Posterior cingulate gyrus (tissue), 11 donors: Measurements from ENCODE around the gene ARMC7.

Source experiments
- DNase-seq, 10 donors: peaks; one replicate each; pipeline versions ENCODE4 v3.0.0 to v3.0.0-alpha.2; 2020 to 2021; ENCODE audit warnings: mixed read lengths in 3 of 10
- intact Hi-C: fragments of 100-400 bp; cut with DNase I; formaldehyde crosslinking; loops from one replicate; pipeline ENCODE4 v1.15.1; 2023

The ARMC7 gene

DNA sequence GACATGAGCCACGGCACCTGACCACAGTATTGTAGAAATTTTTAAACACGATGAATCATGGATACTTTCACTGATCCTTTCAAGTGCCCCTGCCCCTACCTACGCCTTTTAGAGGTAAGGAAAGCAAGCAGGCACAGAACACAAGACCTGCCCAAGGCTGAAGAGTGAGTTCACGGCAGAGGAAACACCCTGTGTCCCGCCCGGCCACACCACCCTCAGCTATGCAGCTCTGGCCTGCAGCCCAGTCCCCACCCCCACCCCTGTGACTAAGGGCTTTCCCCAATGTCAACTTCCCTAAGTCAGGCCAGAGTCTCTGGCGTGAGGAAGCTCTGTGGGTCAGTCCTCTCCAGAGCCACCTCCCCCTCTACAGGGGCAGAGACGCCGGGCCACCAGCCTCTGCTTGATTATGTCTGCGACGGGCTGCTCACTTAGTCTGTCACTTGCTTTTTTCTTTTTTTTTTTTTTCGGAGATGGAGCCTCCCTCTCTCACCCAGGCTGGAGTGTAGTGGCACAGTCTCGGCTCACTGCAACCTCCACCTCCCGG lies 13.6 kb upstream of the ARMC7 start:
- intact Hi-C loops, result no loop called here
- peak in 1 of 10 donors; percentile 64 for DNase-seq

DNA sequence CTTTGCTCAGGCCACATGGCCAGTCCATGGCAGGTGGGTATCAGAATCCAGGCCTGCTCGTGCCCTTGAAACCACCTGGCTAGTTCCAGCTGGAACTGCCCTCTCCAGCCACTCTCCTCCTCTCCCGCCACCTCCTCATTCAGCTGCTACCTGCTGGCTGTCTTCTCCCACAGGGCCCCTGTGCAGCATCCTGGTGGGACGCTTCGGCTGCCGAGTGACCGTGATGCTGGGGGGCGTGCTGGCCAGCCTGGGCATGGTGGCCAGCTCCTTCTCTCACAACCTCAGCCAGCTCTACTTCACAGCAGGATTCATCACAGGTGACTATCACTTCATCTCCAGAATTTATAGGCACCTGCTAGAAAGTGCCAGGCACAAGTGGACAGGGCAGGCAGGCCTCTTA lies 11.9 kb upstream of the ARMC7 start:
- intact Hi-C loops, result no loop called here

DNA sequence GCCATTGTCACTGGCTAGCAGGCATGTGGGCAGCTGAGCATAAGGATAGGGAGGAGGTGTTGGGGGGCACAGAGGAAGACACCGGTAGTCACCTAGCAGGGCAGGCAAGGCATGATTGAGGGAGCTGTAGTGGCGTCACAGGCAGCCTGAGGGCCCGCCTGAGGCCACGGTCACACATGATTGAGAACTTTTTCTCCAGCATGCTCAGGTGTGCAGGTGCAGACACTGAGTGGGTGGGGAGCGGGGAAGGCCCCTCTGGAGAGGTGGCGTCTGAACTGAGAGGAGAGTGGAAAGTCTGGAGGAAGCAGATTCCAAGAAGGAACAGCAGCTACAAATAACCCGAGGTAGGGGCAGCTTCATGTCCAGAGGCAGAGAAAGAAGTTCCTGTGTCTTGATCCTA lies 10.9 kb upstream of the ARMC7 start:
- DNase-seq, result peak in 1 of 10 donors; percentile 31
- intact Hi-C loops, result no loop called here

More for the DNA sequence above, 11.9 kb upstream of the ARMC7 start:
- DNase-seq, result peak in 1 of 10 donors; percentile 62

DNA sequence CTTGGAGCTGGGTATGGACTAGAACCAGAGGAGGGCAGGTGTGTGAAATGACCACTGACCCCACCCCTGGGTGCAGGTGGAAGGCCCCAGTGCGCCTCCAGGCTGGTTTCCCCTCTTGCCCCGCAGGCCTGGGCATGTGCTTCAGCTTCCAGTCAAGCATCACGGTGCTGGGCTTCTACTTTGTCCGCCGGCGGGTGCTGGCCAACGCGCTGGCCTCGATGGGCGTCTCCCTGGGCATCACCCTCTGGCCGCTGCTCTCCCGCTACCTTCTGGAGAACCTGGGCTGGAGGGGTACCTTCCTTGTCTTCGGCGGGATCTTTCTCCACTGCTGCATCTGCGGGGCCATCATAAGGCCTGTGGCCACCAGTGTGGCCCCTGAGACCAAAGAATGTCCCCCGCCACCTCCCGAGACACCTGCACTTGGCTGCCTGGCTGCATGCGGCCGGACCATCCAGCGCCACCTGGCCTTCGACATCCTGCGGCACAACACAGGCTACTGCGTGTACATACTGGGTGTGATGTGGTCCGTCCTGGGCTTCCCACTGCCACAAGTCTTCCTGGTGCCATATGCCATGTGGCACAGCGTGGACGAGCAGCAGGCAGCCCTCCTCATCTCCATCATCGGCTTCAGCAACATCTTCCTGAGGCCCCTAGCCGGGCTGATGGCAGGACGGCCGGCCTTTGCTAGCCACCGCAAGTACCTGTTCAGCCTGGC lies 9.7 kb upstream of the ARMC7 start:
- intact Hi-C loops, result no loop called here
- peak in 1 of 10 donors; percentile 58 for DNase-seq

DNA sequence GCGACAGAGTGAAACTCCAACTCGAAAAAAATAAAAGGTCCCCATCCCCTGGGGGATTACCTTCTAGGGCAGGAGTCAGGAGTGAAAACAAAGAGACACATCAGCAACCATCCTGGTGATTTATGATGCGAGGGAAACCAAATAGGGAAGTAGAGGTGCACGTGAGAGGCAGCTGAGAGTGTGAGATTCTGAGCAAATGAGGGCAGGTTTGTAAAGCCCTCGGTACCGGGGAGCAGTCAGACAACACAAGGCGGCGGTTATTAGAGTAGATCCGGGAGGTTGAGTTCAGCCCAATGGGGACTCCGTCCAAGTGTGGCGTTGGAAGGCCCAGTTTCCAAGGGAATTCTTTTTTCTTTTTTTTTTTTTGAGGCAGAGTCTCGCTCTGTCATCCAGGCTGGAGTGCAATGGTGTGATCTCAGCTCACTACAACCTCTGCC lies 7.4 kb upstream of the ARMC7 start:
- peak in 1 of 10 donors; percentile 51 for DNase-seq
- intact Hi-C loops, result no loop called here

DNA sequence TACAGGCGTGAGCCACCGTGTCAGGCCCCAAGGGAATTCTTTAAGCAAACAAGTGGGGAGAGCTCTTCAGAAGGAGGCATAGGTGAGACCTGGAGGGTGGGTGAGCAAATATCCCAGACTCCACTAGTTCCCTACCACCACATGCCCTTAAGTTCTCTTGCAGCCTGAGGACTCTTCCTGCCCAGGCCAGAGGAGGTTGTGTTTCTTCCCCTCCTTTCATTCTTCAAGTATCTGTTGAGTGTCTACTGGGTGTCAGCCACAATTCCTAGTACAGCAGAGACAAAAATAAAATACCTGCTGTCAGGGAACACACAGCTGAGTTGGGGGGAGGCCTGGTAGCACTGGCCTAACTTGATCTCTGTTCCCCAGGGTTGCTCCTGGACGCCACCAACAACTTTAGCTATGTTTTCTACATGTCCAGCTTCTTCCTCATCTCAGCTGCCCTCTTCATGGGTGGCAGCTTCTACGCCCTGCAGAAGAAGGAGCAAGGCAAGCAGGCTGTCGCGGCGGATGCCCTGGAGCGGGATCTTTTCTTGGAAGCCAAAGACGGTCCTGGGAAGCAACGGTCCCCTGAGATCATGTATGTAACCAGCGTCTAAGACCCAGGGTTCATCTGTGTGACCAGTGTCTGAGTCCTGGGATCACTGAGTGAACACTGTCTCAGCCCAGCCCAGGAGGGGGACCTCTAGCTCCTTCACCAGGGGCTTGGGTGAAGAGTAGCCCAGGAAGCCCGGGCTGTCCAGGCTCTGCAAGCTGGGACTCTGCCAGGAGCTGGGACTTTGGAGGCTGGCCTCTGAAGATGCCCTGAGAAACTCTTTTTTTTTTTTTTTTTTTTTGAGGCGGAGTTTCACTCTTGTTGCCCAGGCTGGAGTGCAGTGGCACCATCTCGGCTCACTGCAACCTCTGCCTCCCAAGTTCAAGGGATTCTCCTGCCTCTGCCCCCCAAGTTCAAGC lies 5.9 kb upstream of the ARMC7 start:
- intact Hi-C loops, result no loop called here
- DNase-seq, result peak in 1 of 10 donors; percentile 66

DNA sequence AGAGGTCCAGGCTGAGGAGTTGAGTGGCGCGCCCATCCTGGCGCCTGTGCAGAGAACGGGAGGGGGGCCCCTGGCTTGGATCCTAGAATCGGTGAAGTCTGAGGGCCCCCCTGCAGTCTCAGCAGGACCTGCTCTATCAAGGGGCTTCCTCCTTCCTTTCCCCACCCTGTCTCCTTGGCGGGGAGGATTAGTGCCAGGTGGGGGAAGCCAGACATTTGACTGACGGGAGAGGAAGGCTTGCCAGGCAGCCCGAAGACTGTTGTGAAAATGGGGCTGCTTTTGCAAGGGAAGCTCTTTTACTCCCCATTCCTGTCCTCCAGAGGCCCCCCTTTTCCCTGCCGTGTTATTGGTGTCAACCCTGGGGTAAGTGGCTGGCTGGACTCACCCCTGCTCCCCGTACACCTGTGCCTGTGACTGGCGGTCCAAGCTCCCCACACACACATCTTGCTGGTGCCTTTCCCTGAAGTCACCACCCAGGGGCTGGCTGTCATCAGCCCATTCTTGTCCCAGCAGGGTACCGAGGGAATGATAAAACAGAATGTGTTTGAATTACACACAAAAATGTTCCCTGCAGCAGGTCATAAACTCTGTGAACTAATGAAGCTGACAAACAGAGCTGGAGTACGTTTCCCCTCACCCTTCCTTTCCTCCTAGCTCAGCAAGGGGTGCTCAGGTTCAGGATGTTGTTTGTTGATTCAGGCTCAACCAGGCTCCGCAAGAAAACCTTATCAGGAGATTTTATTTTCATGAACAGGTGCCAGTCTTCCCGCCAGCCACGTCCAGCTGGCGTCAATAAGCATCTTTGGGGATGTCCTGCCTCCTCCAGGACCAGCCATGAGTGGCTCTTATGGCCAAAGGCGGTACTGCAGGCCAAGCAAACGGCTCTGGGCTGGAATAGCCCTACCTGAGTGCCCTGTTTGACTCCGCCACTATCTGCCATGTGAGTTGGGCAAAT lies 4.4 kb upstream of the ARMC7 start:
- DNase-seq, result peak in 3 of 10 donors; percentile 33 to 83 (median 36)
- intact Hi-C loops, result loop anchor here (5.0 kb wide), 1 partner anchor 43 kb away; no protein-coding TSS in a partner anchor

DNA sequence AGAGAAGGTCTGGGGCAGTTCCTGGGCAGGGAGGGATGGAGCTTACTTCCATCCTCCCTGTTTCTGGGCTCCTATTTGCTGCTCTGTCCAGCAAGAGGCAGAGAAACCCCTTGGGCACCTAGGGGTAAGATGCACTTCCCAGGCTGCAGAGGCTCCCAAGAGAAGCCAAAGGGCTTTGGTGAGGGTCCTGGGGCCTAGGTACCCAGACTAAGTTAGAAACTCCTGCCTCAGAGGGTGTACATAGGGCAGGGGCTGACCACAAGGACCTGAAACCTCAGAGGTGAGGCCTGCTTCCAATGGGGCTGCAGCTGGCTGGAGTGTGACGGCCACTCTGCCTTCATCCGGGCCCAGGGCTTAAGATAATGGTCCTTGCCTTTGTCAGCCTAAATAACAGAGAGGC lies 1.6 kb upstream of the ARMC7 start:
- intact Hi-C loops, result loop anchor here (5.0 kb wide), 1 partner anchor 46 kb away; no protein-coding TSS in a partner anchor
- no peak for DNase-seq

DNA sequence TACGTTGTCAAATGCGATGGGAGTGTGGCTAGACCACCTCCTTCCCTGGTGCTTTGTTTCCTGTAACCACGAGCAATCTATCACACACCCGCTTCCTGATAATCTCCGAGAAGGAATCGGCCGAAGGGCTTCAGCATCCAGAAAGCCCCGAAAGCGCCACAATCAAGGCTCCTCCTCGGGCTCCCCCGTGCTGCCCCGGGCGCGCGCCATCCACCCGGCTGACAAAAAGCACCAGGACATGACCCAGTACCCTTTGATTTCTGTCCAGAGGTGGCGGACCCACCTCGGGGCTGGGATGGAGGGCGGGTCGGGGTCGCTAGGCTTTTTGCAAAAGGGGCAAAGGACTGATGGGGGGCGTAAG lies 743 bp upstream of the ARMC7 start:
- intact Hi-C loops, result loop anchor here (5.0 kb wide), 1 partner anchor 47 kb away; no protein-coding TSS in a partner anchor
- no peak for DNase-seq

DNA sequence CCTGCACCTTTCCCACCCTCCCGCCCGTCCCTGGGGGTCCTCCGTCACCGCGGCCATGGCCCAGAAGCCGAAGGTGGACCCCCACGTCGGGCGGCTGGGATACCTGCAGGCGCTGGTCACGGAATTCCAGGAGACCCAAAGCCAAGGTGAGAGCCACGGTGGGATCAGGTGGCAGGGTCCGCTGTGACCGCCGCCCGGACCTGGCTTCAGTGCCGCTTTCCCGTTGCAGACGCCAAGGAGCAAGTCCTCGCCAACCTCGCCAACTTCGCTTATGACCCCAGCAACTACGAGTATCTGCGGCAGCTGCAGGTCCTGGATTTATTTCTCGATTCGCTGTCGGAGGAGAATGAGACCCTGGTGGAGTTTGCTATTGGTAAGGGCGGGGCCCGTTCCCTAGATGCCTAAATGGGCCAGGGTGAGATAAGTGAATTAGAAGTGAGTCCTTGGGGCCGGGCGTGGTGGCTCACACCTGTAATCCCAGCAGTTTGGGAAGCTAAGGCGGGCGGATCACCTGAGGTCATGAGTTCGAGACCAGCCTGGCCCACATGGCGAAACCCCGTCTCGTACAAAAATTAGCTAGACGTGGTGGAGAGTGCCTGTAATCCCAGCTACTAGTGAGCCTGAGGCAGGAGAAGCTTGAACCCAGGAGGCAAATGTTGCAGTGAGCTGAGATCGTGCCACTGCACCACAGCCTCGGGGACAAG lies 617 bp downstream of the ARMC7 start:
- DNase-seq, result peak in 2 of 10 donors; percentile 74 to 84
- intact Hi-C loops, result loop anchor here (5.0 kb wide), 1 partner anchor 62 kb away; no protein-coding TSS in a partner anchor

DNA sequence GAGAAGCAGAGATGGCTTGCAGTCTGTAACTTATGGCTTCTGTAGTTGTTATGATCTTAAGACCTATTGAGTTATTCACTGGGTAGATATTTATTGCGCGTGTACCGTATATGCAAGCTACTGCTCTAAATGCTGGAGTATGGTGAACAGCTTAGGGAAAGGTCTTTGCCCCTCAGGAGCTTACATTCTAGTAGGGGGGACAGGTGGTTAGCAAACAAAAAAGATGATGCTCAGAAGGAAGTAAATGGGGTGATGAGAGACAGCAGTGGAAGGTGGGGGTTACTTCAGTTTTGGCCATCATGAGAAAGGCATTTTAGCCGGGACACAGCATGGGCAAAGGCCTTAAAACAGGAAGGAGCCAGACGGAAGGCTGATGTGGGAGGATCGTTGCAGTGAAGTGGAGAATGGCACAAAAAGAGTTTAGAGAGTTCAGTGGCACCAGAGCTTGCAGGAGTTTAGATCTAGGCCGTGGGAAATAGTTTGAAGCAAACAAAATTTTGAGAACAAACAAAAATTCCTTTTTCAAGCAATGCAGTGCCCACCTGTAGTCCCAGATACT lies 2.1 kb downstream of the ARMC7 start:
- intact Hi-C loops, result loop anchor here (5.0 kb wide), 1 partner anchor 60 kb away; no protein-coding TSS in a partner anchor
- DNase-seq, result no peak

DNA sequence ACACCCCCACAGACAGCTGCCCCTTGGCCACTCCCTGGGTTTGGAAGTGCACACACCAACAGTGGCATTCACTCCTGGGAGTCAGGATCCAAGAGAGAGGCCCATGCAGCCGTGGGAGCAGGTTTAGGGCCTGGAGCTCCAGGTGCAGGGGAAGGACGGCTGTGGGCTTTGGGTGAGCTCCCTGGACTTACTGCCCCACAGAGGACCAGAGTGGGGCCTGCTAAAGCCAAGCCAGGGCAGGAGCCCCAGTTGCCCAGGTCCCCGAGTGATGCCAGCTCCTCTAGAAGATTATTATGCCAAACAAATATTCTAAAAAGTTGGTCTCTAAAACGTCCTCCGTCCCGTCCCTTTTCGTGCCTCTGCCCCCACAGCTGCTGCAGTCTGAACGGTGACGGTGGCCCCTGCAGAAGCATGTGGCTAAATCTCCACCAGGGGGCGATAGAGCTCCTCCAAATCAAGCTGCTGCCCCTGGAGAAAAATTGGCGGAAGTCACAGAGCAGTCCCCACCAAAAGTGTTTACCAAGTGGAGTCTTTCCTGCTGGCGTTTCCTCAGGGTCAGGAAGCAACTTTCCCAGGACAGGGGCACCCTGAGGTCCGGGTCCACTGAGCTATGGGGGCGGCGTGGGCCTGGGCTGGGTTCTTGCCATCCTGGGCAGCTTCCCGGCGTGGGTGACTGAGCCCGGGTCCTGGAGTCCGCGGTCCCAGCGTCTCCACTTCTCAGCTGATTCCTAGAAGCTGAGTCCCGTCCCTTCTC lies 4.2 kb downstream of the ARMC7 start:
- intact Hi-C loops, result loop anchor here (2.0 to 5.0 kb wide), 3 partner anchors 17 to 87 kb away; partner anchors contain the start of gene NT5C
- peak; percentile 75 to 98 (median 90) for DNase-seq

DNA sequence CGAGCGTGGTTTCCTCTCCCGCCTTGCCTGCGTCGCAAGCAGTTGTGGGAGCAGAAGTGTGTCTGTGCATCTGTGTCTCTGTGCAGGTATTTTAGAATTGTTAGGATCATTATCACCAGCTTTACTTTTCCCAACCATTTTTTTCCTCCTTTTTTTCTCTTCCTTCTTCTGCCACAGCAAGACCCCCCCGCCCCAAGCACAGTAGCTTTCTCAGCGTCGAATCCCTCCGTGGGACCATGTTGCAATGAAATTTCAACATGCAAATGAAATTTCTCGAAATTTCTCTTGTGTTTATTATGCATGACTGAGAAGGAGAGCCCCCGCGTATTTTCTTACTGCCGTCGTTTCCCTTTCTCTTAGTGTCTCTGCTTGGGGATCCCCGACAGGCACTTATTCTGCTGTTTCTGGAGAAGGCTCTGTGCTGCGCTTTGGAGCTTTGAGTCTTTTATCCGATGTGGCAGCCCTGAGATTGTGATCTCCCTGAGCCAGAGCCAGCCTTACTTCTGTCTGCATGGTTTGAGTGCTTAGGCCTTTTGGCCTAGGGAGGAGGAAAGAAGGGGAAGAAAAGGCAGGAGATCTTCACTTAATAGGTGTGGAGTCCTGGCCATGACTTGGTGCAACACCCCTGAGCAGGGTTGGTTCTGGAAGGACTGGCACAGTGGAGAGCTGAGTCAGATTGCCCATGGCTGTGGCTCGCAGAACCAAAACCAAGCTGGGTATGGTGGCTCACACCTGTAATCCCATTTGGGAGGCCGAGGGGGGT lies 5.0 kb downstream of the ARMC7 start:
- intact Hi-C loops, result loop anchor here (2.0 to 5.0 kb wide), 3 partner anchors 16 to 86 kb away; partner anchors contain the start of gene NT5C

DNA sequence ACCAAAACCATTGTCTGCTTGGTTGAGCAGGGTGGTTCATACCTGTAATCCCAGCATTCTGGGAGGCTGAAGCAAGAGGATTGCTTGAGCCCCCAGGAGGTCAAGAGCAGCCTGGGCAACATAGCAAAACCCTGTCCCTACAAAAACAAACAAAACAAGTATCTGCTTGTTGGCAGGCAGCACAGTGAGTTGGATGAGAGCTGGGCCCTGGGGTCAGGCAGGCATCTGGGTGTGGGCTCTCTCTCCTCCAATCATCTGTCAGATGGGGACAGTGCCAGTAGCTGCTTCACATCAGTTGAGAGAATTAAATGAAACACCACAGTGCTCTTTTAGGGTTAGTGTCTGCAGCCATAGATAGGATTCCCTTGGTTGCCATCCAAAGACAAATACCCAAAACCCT lies 5.8 kb downstream of the ARMC7 start:
- peak in 1 of 10 donors; percentile 24 for DNase-seq
- intact Hi-C loops, result loop anchor here (2.0 kb wide), 2 partner anchors 15 to 85 kb away; partner anchors contain the start of gene NT5C

More for the DNA sequence above, 5.0 kb downstream of the ARMC7 start:
- no peak for DNase-seq

DNA sequence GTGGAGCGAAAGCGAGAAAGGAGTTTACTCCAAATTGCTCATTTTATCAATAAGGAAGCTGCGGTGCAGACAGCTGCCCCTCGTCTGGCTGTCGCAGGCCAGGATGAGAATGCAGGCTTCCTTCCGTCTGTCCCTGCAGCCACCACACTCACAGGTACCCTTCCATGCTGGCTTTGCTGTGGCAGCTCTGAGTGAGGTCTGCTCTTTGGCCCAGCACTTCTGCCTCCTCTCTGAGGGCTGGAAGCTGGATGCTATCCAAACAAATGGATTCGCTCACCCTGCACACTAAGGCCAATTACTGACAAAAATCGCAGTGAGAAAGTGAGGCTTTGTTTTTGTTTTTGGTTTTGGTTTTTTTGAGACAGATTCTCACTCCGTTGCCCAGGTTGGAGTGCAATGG lies 7.0 kb downstream of the ARMC7 start:
- peak in 1 of 10 donors; percentile 25 for DNase-seq
- intact Hi-C loops, result no loop called here

DNA sequence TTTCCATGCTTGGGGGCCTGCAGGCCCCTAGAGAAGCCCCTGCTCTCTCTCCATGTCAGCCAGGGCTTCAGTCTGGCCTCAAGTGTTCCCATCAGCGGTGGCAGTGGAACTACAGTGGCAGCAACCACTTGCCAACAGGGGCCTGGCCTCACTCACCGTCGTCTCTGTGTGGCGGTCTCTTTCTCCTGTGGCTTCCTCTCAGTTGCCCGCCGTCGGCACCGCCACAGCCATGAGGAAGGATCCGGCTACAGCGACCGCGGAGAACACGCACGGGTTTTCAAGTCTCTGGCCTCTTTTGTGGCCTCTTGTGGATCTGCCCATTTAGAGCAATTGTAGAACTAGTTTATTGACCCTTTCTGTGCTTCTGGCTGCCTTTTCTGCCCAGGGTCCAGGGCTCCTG lies 8.5 kb downstream of the ARMC7 start:
- intact Hi-C loops, result no loop called here
- peak in 2 of 10 donors; percentile 20 to 35 for DNase-seq
